ENCODE data around the gene ATRN.

ATRN gene

DNA sequence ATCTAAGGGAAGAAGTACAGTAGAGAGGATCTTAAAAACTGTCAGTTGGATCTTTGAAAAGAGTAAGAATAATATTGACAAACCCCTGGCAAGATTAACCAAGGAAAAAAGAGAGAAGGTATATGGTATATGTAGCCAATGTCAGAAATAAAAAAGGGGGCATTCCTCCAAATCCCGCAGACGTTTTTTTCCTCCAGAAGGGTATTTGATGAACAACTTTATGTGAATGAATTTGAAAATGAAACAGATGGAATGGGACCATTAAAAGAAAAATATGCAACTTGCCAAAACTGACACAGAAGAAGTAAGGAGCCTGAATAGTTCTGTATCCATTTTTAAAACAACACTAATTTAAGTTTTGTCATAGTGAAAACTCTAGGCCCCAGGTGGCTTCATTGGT is 156.7 kb downstream of the ATRN start:
- no peak for DNase-seq (ENCODE audit: low spot score)

DNA sequence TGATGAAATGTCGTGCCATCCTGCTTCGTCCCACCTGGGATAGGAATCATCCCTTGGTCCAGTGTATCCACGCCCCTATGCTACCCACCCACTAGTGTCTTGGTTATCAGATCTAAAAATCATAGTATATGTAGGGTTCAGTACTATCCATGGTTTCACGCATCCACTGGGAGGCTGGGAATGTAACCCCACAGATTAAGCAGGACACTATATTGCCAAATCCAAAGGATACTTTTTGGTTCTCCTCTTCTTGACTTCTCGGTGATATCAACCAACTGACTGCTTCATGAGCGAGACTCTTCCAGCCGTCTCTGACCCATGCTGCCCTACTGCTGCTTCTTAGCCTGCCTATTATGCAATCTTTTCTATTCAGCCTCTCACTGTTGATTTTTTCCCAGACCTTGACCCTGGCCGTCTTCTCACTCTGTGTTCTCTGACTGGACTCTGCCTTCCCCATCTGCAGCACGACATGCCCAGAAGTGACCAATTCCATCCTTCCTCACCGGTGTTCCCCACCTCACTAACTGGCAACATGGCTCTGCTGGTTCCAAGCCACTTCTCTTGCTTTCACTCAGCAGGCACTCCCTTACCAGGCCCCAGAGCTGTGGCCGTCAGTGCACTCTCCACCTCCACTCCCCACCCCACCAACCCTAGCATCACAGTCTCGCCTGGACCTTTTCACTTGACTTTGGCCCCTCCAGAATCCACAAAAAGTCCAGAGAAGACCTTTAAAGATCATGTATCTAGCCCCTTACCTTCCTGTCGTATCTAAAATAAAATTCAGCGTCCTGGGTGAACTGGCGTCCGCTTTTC is 157.9 kb downstream of the ATRN start:
- DNase-seq (ENCODE audit: low spot score), result no peak

GRCh38 chr20:3629893-3630292 is 159.1 kb downstream of the ATRN start:
- DNase-seq (ENCODE audit: low spot score), result no peak

DNA sequence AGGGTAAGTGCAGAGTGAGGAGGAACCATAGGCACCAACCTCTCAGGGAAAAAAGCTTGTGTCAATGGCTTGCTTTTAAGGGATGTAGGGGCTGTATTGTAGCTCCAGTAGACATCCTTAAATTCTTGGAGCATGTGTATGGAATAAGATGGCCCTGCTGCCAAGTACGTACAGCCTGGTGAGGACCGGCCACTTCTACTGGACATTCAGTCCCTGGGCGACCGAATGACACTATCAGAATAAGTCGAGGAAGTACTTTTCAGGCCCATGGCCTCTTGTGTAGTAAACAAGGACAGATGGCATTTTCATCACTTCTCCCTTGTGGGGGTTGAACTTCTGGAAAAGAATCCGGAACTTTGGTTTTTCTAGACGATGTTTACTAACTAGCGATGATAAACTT is 159.6 kb downstream of the ATRN start:
- DNase-seq (ENCODE audit: low spot score), result no peak

DNA sequence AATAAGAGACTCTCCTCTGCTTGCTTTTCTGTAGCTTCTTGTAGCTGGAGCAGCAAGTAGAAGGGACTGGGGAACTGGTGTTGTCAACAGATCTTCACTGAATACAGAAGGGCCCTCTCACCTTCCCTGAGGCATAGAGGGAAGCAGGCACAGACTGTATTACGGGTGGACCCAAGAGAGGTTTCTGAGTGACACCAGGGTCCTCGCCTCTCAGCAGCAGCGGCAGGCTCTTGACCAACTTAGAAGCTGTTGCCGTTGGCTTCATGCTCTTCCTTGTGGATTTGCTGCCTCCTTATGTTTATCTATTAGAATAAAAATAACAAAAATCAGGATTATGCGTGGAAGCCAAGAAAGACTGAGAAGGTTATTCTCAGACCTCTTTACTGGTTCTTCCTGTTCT is 160.7 kb downstream of the ATRN start:
- DNase-seq (ENCODE audit: low spot score), result no peak

GRCh38 chr20:3632311-3633004 is 161.6 kb downstream of the ATRN start:
- no peak for DNase-seq (ENCODE audit: low spot score)

GRCh38 chr20:3633913-3634478 is 163.2 kb downstream of the ATRN start:
- no peak for DNase-seq (ENCODE audit: low spot score)

DNA sequence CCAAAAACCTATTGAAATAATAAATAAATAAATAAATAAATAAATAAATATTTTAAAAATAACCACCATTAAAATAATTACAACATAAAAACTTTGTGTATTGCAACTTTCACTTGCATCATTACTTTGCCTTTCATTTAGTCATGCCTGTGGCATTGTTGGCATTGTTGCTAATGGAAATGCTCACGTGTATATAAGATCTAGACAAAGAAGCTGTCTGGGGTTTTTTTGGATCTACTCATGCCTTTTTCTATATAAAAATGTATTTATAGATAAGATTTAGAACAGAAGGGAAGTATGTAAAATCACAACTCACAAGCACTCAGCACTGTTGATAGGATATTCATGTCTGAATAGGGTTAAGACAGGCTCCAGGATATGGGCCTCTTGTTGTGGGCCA is 164.5 kb downstream of the ATRN start:
- DNase-seq (ENCODE audit: low spot score), result no peak

- no peak for DNase-seq (ENCODE audit: low spot score)
Measured at GRCh38 chr20:3640259-3640658, 169.4 kb downstream of the ATRN start.

GRCh38 chr20:3645309-3646066 is 174.7 kb downstream of the ATRN start:
- DNase-seq (ENCODE audit: low spot score), result no peak

GRCh38 chr20:3646067-3646440 is 175.2 kb downstream of the ATRN start:
- DNase-seq (ENCODE audit: low spot score), result no peak

DNA sequence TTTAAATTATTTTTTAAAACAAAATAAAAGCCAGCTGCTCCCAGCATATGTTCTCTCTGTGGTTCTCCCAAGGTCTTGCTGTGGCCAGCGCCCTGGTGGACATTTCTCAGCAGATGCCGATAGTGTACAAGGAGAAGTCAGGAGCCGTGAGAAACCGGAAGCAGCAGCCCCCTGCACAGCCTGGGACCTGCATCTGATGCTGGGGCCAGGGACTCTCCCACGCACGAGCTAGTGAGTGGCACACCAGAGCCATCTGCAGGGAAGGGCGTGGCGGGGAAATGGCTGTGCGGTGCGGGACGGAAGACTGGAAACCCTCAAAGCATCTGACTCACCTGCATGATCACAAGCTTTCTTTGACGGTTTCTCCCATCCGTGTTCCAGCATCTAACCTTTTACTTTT is 175.8 kb downstream of the ATRN start:
- DNase-seq (ENCODE audit: low spot score), result no peak

DNA sequence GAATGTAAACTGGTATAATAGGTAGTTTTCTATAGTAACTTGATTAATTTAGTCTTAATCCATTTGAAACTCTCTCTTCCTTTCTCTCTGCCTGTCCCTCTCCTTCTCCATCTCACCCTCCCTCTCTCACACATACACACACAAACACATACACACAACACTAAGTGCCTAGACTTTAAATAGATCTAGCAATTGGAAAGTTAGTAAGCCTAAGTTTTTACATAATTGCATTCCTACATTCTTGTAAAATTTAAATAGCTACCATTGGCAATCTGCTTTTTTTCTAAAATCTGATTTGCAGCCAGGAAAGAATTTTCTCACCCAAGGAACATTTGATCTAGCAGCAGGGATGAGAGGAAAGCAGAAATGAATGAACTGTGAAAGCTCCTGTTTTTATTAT is 176.7 kb downstream of the ATRN start:
- no peak for DNase-seq (ENCODE audit: low spot score)

DNA sequence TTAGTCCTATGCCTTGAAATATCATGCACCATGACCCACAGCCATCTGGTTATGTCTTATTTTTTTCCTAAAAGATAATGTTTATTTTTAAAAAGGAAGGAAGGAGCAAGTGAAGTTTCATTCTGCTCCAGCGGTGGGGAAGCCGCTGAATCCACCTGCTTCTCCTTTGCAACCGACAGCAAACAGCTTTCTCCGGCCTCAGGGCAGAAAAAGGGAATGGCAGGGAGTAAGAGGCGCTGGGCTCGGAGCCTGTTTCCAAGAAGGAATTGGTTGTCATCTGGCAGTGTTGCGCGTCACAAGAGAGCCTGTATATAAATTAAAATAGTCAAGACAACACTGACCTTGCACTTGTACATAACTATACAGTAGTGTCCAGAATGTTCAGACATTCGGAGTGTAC is 178.1 kb downstream of the ATRN start:
- DNase-seq (ENCODE audit: low spot score), result no peak

DNA sequence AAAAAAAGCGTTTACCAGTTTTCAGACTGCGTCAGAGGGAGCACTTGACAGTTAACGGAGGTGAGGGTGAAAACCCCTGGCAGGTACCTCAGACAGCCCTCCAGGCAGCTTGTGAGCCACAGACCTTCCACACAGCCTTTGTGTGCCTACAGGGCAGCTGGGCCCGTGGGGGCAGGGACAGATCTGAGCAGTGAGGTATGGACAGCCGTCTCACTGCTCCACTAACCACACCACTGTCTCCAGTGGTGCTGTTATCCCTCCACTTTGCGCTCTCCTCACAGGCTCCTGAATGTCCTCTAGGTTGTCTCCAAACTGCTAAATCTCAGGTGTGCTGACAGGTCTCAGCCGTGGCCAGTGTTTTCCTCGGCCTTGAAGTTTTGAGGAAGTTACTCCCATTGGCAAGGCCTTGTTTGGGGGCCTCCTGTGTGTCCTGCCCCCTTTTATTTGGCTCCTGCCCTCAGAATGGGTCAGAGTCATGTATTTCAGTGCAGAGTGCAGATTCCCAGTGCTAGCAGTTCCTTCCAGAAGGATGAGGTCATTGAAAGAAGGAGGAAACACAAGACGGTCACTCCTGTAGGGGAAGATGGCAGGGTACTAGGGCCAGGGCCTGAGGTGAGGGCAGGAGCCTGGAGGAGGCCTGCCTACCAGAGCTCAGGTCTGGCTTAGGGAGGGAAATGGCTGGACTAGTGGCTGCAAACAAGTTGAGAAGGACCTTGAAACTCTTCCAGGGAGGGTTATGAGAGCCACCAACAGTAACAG is 180.6 kb downstream of the ATRN start:
- no peak for DNase-seq (ENCODE audit: low spot score)

DNA sequence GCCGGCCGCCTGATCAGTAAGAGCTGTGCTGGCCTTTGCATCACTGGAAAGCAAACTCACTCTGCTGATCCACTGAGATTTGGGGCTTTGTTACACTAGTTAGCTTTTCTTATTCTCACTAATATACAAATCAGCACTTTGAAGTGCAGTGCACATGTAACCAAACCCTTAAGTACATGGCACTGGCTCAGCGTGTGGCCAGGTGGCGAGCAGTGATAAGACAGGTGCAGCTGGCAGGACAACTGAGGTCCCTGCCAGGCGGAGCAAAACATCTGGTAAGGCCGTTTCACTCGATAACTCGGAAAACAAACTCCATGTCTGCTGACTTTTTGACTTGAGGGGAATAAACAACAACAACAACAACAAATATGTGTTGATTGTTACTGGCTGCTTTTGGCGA is 181.4 kb downstream of the ATRN start:
- no peak for DNase-seq (ENCODE audit: low spot score)

- no peak for DNase-seq (ENCODE audit: low spot score)
Measured at GRCh38 chr20:3652676-3653596, 182.1 kb downstream of the ATRN start.

GRCh38 chr20:3653921-3654320 is 183.1 kb downstream of the ATRN start:
- no peak for DNase-seq (ENCODE audit: low spot score)

GRCh38 chr20:3654326-3655130 is 183.7 kb downstream of the ATRN start:
- DNase-seq (ENCODE audit: low spot score), result no peak

DNA sequence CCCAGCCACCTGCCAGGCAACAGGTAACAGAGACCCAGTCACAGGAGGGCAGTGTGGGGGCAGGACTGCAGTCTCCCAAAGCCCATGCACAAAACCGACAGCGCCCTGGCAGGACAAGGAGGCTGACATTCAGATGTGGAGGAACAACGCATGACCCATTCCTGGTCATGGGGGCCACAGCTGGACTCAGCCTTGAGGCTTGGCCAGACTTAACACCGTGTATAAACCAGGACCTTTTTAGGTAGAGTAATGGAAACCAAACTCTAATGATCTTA is 184.2 kb downstream of the ATRN start:
- no peak for DNase-seq (ENCODE audit: low spot score)

Measured in Ammon's horn (tissue), 1 donor.